GM20000 (cell line): ENCODE results near the gene CCL22.
A peak's percentile ranks its signal among the peaks of the same experiment; 100 is the strongest.

Experiments
- DNase-seq: peaks from one replicate; pipeline ENCODE4 v3.0.0; 2012; ENCODE audit warnings: low spot score
- TF ChIP-seq, protein P1 (sequence below): IDR thresholded peaks from 2 replicates; pipeline ENCODE4 v1.5.1; 2012; ENCODE audit warnings: mild to moderate bottlenecking, control low read depth; ENCODE audit errors: extremely low read depth, missing control alignments

CCL22 gene

DNA sequence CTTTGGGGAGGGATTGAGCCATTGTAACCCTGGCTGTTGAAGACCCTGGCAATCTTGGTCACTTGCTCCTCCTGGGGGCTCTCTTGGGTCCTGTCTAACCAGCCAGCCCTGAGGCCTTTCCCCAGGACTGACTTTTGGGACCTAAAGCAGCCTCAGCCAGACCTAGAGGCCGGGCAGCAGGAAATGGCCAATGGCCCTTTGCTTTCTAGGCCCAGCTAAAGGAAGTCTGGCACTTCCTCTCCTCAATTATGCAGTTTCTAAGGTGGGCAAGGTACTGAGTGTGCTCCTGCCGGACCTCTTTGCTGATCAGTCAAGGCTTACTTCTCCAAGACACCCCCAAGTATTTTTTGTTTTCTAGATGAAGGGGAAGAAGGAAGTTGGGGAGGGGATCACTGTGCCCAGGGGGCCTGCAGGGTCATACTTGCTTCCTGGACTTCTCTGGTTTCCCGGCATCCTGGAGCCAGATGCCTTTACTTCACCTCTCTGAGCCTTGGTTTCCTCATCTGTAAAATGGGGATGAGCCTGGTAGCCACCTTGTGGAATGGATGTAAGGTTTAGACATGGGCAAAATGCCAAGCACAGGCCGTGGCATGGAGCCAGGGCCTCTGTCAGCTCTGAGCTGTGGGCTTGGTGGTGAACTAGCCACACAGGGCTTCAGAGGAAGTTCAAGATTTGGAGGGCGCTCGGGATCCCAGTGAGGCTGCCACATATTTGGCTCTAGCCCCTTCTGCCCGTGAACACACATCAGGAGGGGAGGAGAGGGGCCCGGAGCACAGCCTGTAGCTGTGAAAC lies 22.3 kb downstream of the CCL22 start:
- no peak for DNase-seq
- TF ChIP-seq, protein P1, sequence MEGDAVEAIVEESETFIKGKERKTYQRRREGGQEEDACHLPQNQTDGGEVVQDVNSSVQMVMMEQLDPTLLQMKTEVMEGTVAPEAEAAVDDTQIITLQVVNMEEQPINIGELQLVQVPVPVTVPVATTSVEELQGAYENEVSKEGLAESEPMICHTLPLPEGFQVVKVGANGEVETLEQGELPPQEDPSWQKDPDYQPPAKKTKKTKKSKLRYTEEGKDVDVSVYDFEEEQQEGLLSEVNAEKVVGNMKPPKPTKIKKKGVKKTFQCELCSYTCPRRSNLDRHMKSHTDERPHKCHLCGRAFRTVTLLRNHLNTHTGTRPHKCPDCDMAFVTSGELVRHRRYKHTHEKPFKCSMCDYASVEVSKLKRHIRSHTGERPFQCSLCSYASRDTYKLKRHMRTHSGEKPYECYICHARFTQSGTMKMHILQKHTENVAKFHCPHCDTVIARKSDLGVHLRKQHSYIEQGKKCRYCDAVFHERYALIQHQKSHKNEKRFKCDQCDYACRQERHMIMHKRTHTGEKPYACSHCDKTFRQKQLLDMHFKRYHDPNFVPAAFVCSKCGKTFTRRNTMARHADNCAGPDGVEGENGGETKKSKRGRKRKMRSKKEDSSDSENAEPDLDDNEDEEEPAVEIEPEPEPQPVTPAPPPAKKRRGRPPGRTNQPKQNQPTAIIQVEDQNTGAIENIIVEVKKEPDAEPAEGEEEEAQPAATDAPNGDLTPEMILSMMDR = no peak

DNA sequence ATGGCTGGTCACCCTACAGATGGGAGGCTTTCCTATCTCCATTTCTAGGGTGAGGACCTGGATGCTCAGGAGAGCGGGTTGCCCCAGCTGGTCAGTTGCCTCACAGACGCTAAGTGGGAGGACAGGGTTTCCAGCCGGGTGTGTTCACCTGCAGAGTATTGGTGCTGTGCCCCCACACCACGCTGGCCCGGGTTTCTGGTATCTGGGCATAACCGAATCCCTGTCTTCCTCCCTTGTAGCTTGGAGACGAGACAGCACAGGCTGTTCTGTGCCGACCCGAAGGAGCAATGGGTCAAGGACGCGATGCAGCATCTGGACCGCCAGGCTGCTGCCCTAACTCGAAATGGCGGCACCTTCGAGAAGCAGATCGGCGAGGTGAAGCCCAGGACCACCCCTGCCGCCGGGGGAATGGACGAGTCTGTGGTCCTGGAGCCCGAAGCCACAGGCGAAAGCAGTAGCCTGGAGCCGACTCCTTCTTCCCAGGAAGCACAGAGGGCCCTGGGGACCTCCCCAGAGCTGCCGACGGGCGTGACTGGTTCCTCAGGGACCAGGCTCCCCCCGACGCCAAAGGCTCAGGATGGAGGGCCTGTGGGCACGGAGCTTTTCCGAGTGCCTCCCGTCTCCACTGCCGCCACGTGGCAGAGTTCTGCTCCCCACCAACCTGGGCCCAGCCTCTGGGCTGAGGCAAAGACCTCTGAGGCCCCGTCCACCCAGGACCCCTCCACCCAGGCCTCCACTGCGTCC lies 23.4 kb downstream of the CCL22 start:
- TF ChIP-seq, protein P1 = no peak
- DNase-seq = no peak

DNA sequence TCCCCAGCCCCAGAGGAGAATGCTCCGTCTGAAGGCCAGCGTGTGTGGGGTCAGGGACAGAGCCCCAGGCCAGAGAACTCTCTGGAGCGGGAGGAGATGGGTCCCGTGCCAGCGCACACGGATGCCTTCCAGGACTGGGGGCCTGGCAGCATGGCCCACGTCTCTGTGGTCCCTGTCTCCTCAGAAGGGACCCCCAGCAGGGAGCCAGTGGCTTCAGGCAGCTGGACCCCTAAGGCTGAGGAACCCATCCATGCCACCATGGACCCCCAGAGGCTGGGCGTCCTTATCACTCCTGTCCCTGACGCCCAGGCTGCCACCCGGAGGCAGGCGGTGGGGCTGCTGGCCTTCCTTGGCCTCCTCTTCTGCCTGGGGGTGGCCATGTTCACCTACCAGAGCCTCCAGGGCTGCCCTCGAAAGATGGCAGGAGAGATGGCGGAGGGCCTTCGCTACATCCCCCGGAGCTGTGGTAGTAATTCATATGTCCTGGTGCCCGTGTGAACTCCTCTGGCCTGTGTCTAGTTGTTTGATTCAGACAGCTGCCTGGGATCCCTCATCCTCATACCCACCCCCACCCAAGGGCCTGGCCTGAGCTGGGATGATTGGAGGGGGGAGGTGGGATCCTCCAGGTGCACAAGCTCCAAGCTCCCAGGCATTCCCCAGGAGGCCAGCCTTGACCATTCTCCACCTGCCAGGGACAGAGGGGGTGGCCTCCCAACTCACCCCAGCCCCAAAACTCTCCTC lies 24.1 kb downstream of the CCL22 start:
- TF ChIP-seq, protein P1 = peak; percentile 14
- no peak for DNase-seq

DNA sequence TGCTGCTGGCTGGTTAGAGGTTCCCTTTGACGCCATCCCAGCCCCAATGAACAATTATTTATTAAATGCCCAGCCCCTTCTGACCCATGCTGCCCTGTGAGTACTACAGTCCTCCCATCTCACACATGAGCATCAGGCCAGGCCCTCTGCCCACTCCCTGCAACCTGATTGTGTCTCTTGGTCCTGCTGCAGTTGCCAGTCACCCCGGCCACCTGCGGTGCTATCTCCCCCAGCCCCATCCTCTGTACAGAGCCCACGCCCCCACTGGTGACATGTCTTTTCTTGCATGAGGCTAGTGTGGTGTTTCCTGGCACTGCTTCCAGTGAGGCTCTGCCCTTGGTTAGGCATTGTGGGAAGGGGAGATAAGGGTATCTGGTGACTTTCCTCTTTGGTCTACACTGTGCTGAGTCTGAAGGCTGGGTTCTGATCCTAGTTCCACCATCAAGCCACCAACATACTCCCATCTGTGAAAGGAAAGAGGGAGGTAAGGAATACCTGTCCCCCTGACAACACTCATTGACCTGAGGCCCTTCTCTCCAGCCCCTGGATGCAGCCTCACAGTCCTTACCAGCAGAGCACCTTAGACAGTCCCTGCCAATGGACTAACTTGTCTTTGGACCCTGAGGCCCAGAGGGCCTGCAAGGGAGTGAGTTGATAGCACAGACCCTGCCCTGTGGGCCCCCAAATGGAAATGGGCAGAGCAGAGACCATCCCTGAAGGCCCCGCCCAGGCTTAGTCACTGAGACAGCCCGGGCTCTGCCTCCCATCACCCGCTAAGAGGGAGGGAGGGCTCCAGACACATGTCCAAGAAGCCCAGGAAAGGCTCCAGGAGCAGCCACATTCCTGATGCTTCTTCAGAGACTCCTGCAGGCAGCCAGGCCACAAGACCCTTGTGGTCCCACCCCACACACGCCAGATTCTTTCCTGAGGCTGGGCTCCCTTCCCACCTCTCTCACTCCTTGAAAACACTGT lies 25.0 kb downstream of the CCL22 start:
- DNase-seq = no peak
- TF ChIP-seq, protein P1 = no peak

DNA sequence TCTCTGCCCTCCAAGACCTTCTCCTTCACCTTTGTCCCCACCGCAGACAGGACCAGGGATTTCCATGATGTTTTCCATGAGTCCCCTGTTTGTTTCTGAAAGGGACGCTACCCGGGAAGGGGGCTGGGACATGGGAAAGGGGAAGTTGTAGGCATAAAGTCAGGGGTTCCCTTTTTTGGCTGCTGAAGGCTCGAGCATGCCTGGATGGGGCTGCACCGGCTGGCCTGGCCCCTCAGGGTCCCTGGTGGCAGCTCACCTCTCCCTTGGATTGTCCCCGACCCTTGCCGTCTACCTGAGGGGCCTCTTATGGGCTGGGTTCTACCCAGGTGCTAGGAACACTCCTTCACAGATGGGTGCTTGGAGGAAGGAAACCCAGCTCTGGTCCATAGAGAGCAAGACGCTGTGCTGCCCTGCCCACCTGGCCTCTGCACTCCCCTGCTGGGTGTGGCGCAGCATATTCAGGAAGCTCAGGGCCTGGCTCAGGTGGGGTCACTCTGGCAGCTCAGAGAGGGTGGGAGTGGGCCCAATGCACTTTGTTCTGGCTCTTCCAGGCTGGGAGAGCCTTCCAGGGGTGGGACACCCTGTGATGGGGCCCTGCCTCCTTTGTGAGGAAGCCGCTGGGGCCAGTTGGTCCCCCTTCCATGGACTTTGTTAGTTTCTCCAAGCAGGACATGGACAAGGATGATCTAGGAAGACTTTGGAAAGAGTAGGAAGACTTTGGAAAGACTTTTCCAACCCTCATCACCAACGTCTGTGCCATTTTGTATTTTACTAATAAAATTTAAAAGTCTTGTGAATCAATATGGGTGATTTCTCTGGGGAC lies 25.9 kb downstream of the CCL22 start:
- DNase-seq = no peak
- TF ChIP-seq, protein P1 = no peak

DNA sequence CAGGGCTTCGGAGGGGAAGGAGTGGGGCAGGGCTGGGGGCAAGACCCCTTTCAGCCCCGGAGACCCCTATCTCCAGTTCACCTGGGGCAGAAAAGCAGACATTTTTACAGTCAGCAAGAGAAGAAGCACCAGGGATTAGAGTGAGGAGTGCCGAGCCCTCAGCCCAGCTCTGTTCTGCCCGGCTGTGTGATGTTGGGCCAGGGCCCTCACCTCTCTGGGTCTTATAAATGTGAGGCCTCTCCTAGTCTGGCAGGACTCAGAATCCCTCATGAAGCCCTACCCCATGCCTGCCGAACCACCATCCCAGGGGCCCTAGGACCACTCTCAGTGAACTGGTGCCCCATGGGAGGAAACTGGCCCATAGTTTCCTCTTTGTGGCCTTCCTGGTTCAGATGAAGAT lies 26.5 kb downstream of the CCL22 start:
- TF ChIP-seq, protein P1 = no peak
- no peak for DNase-seq
